22Rv1 (cell line): ENCODE results near the gene XXYLT1.

ENCODE experiments used
- H3K27ac ChIP-seq: fragments of 450-650 bp; 2 replicates; pipeline ENCODE4 v1.5.1; 2017
- CTCF ChIP-seq: fragments of 450-650 bp; IDR thresholded peaks from 2 replicates; pipeline ENCODE4 v1.5.1; 2017; ENCODE audit warnings: mild to moderate bottlenecking
- ZFX ChIP-seq: fragments of 450-650 bp; IDR thresholded peaks from 2 replicates; pipeline ENCODE4 v1.6.1; 2017; ENCODE audit warnings: antibody characterized with exemption, borderline replicate concordance

XXYLT1 gene

DNA sequence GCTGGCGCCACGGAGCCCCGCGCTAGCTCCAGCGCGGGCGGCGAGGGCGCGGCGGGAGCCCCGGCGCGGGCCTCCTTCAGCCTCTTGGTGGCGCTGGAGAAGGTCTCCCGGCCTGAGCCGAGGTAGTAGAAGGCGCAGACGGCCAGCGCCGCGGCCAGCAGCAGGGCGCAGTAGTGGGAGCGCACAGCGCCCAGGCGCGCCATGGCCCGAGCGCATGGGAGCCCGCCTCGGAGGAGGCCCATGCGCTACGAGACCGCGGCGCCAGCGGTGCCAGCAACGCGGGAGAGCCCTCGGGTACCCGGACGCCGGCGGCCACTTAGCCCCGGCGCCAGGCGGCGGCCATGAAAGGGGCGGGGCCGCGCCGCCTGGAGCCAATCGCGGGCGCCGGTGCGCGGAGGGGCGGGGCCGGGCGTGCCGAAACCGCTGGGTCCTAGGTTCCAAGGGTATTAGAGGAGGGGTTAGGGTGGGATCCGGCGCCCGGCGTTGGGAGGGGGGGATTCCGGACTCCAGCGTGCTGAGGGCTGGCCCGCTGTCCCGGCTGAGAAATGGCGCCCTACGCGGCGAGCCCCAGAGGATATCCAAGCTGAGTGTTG is at the start of gene XXYLT1:
XXYLT1 (minus strand) TSS at position 343 of the 593 bp plus-strand sequence; CDS start at position 242, 101 bp downstream.
- no peak; the same call in 1 of the 2 replicates for TF ChIP-seq CTCF
- no peak for TF ChIP-seq ZFX
- peak within 1 kb of the TSS; percentile 80 for H3K27ac ChIP-seq

GRCh38 chr3:195319060-195319459 is 48.1 kb upstream of the XXYLT1 start:
- TF ChIP-seq ZFX (no peak), CTCF (no peak)

DNA sequence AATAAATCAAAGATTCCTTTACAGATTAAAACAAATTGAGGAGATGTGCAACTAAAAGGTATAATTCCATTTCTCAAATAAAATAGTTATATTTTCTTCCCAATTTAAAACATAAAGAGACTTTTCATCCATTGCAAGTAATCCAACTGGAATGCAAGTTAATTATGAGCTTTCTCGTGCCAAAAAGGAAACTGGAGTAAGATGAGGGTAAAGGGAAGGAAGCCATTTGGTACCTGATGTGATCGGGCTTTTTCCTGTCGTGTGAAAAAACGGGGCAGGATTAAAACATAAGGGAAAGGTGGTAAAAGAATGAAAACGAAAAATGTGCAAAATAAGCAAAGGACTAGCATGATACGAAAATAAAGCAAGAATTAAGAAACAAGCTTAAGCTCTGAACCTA is 41.8 kb upstream of the XXYLT1 start:
- TF ChIP-seq CTCF, result no peak
- no peak for TF ChIP-seq ZFX
- no peak overlapping the region for H3K27ac ChIP-seq

More at GRCh38 chr3:195319060-195319459, 48.1 kb upstream of the XXYLT1 start:
- no peak overlapping the region for H3K27ac ChIP-seq

- no peak overlapping the region for H3K27ac ChIP-seq
- TF ChIP-seq ZFX (no peak), CTCF (no peak)
Observed at GRCh38 chr3:195307711-195308110, 36.8 kb upstream of the XXYLT1 start.

GRCh38 chr3:195306369-195306768 is 35.4 kb upstream of the XXYLT1 start:
- TF ChIP-seq CTCF (no peak), ZFX (no peak)
- H3K27ac ChIP-seq, result no peak overlapping the region

DNA sequence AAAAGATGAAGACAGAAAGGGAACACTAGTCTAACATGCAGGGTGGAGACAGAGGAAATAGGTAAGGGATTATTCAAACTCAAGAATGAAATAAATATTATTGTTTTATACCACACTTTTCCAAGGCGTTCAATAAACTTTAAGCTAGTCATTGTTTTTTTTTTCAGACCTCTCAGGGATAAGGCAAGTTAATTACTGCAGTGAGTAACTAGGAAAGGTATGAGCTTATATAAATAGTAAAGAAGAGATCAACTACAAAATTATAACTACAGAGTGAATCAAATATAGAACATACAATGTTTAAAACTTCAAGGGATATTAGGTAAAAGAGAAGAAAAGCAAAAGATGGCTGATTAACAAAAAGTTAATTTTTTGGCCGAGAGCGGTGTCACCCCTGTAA is 31.5 kb upstream of the XXYLT1 start:
- TF ChIP-seq CTCF, result no peak
- TF ChIP-seq ZFX, result no peak
- no peak overlapping the region for H3K27ac ChIP-seq

- H3K27ac ChIP-seq, result no peak overlapping the region
- TF ChIP-seq ZFX (no peak), CTCF (no peak)
Observed at GRCh38 chr3:195297446-195297845, 26.5 kb upstream of the XXYLT1 start.
